ENCODE results near the gene RNPEP. TPM values are rescaled to one million over a fixed set of nuclear protein-coding genes. Genes with fewer than 3 reads are reported as not detected.

Gene RNPEP
- total and polyA plus RNA-seq, 2 of the 13 experiments (the other 11 are each of a cell fraction or from before 2014, with no cell fraction given), result 20.6 to 38.4 TPM

- TF ChIP-seq ZNF142 (CRISPR knock-in tag; IDR thresholded peaks at IDR 0.05), result no peak
- TF ChIP-seq CTCF (CRISPR knock-in tag; IDR thresholded peaks at IDR 0.05), result no peak; the same call in 1 of the 2 replicates
- peak; percentile 60; the same call in 1 of the 2 replicates for TF ChIP-seq ZNF563 (CRISPR knock-in tag; IDR thresholded peaks at IDR 0.05)
- no peak for TF ChIP-seq ISX (CRISPR knock-in tag; conservative IDR thresholded peaks at IDR 0.05)
- TF ChIP-seq ZFP82 (CRISPR knock-in tag; IDR thresholded peaks at IDR 0.05; ENCODE audit: borderline replicate concordance), result no peak
- no peak; the same call in 1 of the 2 replicates for TF ChIP-seq CSRNP1 (CRISPR knock-in tag; IDR thresholded peaks at IDR 0.05)
- 0 out of 2 replicates have a peak, but pooled peaks have one; percentile 75 for TF ChIP-seq ZZZ3 (CRISPR knock-in tag; IDR thresholded peaks at IDR 0.05; ENCODE audit: borderline replicate concordance)
- peak; percentile 49; the same call in 1 of the 2 replicates for TF ChIP-seq MIER2 (CRISPR knock-in tag; IDR thresholded peaks at IDR 0.05)
- TF ChIP-seq ZNF564 (CRISPR knock-in tag; IDR thresholded peaks at IDR 0.05), result no peak
- TF ChIP-seq ZNF503 (CRISPR knock-in tag; IDR thresholded peaks at IDR 0.05), result no peak
- no peak; the same call in 1 of the 2 replicates for TF ChIP-seq ATF3 (CRISPR knock-in tag; IDR thresholded peaks at IDR 0.05)
- TF ChIP-seq ZNF121 (CRISPR knock-in tag; IDR thresholded peaks at IDR 0.05), result peak; percentile 52; the same call in 1 of the 2 replicates
- no peak for TF ChIP-seq ZNF572 (CRISPR knock-in tag; IDR thresholded peaks at IDR 0.05)
- peak; percentile 98 for TF ChIP-seq GABPB1 (CRISPR knock-in tag; IDR thresholded peaks at IDR 0.05)
- peak; percentile 41; the same call in 1 of the 2 replicates for TF ChIP-seq CBFB (CRISPR knock-in tag; IDR thresholded peaks at IDR 0.05)
- no peak for TF ChIP-seq JARID2 (CRISPR knock-in tag; IDR thresholded peaks at IDR 0.05; ENCODE audit: insufficient replicate concordance)
- no peak for TF ChIP-seq ZNF20 (CRISPR knock-in tag; IDR thresholded peaks at IDR 0.05)
Measured at GRCh38 chr1:201955009-201955728, 27.3 kb upstream of the RNPEP start, which contains the start of gene TIMM17A (continued).

Measured in HepG2 (cell line).